Non-pigmented ciliary epithelial cell (primary cell): ENCODE measurements around the gene YLPM1.
"Not testable (repeated sequence)": the region's sequence is repeated elsewhere in the genome, so short reads cannot be mapped to it uniquely, and the experiment has no call there.

ENCODE experiments used
- DNase-seq: peaks from one replicate; pipeline ENCODE4 v3.0.0-alpha.2; 2010; ENCODE audit warnings: low read depth

The YLPM1 gene

GRCh38 chr14:74762917-74763802, at the start of gene YLPM1:
TSS of gene YLPM1 (plus strand) at chr14:74763316. CDS start at chr14:74763490, 174 bp downstream.
- peak; percentile 92 for DNase-seq

GRCh38 chr14:74713395-74713735, 49.8 kb upstream of the YLPM1 start:
- no peak for DNase-seq

GRCh38 chr14:74720526-74720925, 42.6 kb upstream of the YLPM1 start:
- DNase-seq = peak; percentile 54

GRCh38 chr14:74723134-74723533, 40.0 kb upstream of the YLPM1 start:
- no peak for DNase-seq

GRCh38 chr14:74732387-74732786, 30.7 kb upstream of the YLPM1 start:
- DNase-seq = no peak

- DNase-seq = no peak
These were observed 29.9 kb upstream of the YLPM1 start for GRCh38 chr14:74733221-74733620.

GRCh38 chr14:74735125-74735524, 28.0 kb upstream of the YLPM1 start:
- no peak for DNase-seq

GRCh38 chr14:74737753-74738325, 25.3 kb upstream of the YLPM1 start:
- DNase-seq = no peak

- no peak for DNase-seq
These were observed 23.7 kb upstream of the YLPM1 start for GRCh38 chr14:74739293-74740030.

GRCh38 chr14:74747237-74747636, 15.9 kb upstream of the YLPM1 start:
- no peak for DNase-seq

GRCh38 chr14:74754157-74754556, 9.0 kb upstream of the YLPM1 start:
- DNase-seq = no peak

GRCh38 chr14:74754899-74755298, 8.2 kb upstream of the YLPM1 start:
- no peak for DNase-seq

- DNase-seq = no peak
These were observed 6.8 kb upstream of the YLPM1 start for GRCh38 chr14:74756326-74756725.

- DNase-seq = not testable (repeated sequence)
These were observed 4.6 kb upstream of the YLPM1 start for GRCh38 chr14:74758505-74758904.

- no peak for DNase-seq
These were observed 851 bp downstream of the YLPM1 start for GRCh38 chr14:74763803-74764531.

GRCh38 chr14:74765721-74766120, 2.6 kb downstream of the YLPM1 start:
- DNase-seq = no peak

GRCh38 chr14:74771399-74771798, 8.3 kb downstream of the YLPM1 start:
- DNase-seq = no peak

- DNase-seq = no peak
These were observed 21.5 kb downstream of the YLPM1 start for GRCh38 chr14:74784634-74785033.

GRCh38 chr14:74785056-74785613, 22.0 kb downstream of the YLPM1 start:
- DNase-seq = no peak

- no peak for DNase-seq
These were observed 23.7 kb downstream of the YLPM1 start for GRCh38 chr14:74786796-74787315.

GRCh38 chr14:74792249-74793039, 29.3 kb downstream of the YLPM1 start:
- DNase-seq = peak; percentile 3
